GM12874 (cell line): ENCODE measurements around the gene IL18R1.

Source experiments
- CTCF ChIP-seq: IDR thresholded peaks from 2 replicates; pipeline ENCODE4 v1.5.1; 2011; ENCODE audit warnings: low read depth, mild to moderate bottlenecking, control low read depth, low read length, moderate library complexity; ENCODE audit not compliant: insufficient read depth

IL18R1 gene

GRCh38 chr2:102346381-102347130 lies 9.0 kb upstream of the IL18R1 start:
- TF ChIP-seq CTCF, result no peak

GRCh38 chr2:102350137-102350793 lies 5.3 kb upstream of the IL18R1 start:
- no peak for TF ChIP-seq CTCF

GRCh38 chr2:102356381-102356712 lies 751 bp downstream of the IL18R1 start:
- no peak for TF ChIP-seq CTCF

GRCh38 chr2:102356741-102357140 lies 1.1 kb downstream of the IL18R1 start:
- TF ChIP-seq CTCF, result no peak

- TF ChIP-seq CTCF, result no peak
Observed at GRCh38 chr2:102357937-102358336, 2.3 kb downstream of the IL18R1 start.

- no peak for TF ChIP-seq CTCF
Observed at GRCh38 chr2:102358496-102358895, 2.9 kb downstream of the IL18R1 start.

- no peak for TF ChIP-seq CTCF
Observed at GRCh38 chr2:102359527-102359926, 3.9 kb downstream of the IL18R1 start.
